ENCODE data around the gene GRID1. TPM values are rescaled to one million over a fixed set of nuclear protein-coding genes. Genes with fewer than 3 reads are reported as not detected.

Gene GRID1
- total and polyA plus RNA-seq, 7 experiments from 2014 or later = not detected

DNA sequence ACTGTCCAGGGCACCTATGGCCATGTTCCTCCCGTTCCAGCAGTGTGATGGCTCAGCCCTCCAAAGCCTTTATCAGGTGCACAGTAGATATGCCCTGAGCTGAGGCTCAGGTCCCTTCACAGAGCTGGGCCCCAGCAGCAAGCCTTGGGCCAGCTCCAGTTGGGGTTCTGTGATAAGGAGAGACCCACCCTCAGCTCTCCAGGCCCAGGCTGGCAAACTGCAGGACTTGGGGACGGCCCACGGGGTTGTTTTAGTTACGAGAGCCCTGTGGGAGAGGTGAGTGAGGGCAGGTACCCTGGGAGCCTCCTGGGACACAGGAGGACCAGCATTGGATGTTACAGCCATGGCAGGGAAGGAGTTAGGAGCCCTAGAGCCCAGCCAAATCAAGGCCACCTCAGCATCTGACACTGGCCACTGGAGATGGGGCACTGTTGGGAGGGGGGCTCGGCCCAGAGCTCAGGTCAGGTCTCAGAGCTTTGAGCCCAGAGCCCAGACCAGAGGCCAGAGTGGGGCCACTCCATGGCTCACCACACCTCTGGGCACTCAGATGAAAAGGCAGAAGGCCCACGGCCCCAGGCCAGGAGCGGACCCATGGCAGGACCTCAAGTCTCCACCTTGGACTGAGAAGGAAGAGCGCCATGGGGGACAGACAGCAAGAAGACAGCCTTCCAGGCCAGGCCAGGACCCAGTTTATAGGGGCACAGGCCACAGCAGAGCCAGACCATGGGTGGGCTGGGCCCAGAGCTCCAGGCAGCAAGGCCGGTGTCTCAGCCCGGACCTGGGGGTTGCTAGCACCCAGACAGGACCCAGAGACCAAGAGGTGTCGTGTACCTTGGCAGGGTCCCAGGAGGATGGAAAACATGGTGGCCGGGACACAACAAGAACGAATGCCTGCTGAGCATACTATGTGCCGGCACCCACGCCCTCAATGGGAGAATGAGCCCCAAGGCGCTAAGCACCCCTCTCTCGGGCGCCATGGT, 12.8 kb downstream of the GRID1 start:
- DNase-seq = no peak
- CTCF ChIA-PET = no interaction called here

DNA sequence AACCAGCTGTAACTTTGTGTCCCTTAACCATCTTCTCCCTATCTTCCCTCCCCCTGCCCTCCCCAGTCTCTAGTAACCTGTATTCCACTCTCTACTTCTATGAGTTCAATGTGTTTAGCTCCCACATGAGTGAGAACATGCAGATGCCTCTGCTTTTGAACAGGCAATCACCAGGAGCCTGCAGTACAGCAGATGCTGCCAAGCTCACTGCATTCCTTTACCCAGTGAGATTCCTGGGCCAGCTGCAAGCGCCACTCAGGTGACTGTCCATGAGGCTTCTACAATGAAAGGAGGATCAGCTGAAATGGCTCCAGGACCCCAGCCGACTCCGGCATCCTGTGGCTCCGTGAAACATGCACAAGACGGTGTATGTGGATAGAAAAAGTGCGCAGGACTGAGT, 15.7 kb downstream of the GRID1 start:
- intact Hi-C loops (cut with micrococcal nuclease) = no loop called here
- Histone ChIP-seq H3K27ac (ENCODE audit: low read depth, low read length) (no peak overlapping the region), H3K9me3 (ENCODE audit: control insufficient read depth in 2 of 3, low read length in 3 of 3) (no peaks in the 10 kb centered on the region), H3K4me1 (ENCODE audit: control insufficient read depth in 2 of 2, insufficient read depth in 2 of 2, low read length in 2 of 2) (no peaks in the 10 kb centered on the region), H3K36me3 (ENCODE audit: control insufficient read depth in 2 of 3, insufficient read depth in 3 of 3, low read length in 3 of 3) (no peaks in the 10 kb centered on the region), H3K27me3 (ENCODE audit: control insufficient read depth in 2 of 2, insufficient read depth in 2 of 2, low read length in 2 of 2) (no peaks in the 10 kb centered on the region), H3K4me3 (ENCODE audit: low read length) (no peak overlapping the region)
- DNase-seq = no peak
- no peak for ATAC-seq
- Mint-ChIP-seq H3K4me3 (no peak overlapping the region), H3K9me3 (peaks cover 0 to 7% (median 0%) of the 10 kb centered on the region in 11 donors), H3K36me3 (no peaks in the 10 kb centered on the region), H3K27ac (no peak overlapping the region), H3K4me1 (peaks cover 0 to 6% (median 0%) of the 10 kb centered on the region in 7 donors), H3K27me3 (peaks cover 0 to 25% (median 7%) of the 10 kb centered on the region in 5 donors)
- ChIA-PET POLR2A (no interaction called here), CTCF (no interaction called here)

More for the DNA sequence above, 12.8 kb downstream of the GRID1 start:
- peaks cover 7 to 20% (median 12%) of the 10 kb centered on the region in 5 donors for H3K27me3 Mint-ChIP-seq
- Histone ChIP-seq H3K36me3 (ENCODE audit: control insufficient read depth in 2 of 3, insufficient read depth in 3 of 3, low read length in 3 of 3) (no peaks in the 10 kb centered on the region), H3K27me3 (ENCODE audit: control insufficient read depth in 2 of 2, insufficient read depth in 2 of 2, low read length in 2 of 2) (no peaks in the 10 kb centered on the region), H3K27ac (ENCODE audit: low read depth, low read length) (no peak overlapping the region), H3K4me1 (ENCODE audit: control insufficient read depth in 2 of 2, insufficient read depth in 2 of 2, low read length in 2 of 2) (no peaks in the 10 kb centered on the region), H3K4me3 (ENCODE audit: low read length) (no peak overlapping the region), H3K9me3 (ENCODE audit: control insufficient read depth in 2 of 3, low read length in 3 of 3) (no peaks in the 10 kb centered on the region)
- H3K36me3 Mint-ChIP-seq = no peaks in the 10 kb centered on the region
- no peak overlapping the region for H3K4me3 Mint-ChIP-seq
- no peak overlapping the region for H3K27ac Mint-ChIP-seq
- POLR2A ChIA-PET = no interaction called here
- H3K9me3 Mint-ChIP-seq = peaks cover 0 to 7% (median 0%) of the 10 kb centered on the region in 11 donors
- H3K4me1 Mint-ChIP-seq = peaks cover 0 to 6% (median 0%) of the 10 kb centered on the region in 7 donors
- no peak for ATAC-seq
- intact Hi-C loops (cut with micrococcal nuclease) = no loop called here

DNA sequence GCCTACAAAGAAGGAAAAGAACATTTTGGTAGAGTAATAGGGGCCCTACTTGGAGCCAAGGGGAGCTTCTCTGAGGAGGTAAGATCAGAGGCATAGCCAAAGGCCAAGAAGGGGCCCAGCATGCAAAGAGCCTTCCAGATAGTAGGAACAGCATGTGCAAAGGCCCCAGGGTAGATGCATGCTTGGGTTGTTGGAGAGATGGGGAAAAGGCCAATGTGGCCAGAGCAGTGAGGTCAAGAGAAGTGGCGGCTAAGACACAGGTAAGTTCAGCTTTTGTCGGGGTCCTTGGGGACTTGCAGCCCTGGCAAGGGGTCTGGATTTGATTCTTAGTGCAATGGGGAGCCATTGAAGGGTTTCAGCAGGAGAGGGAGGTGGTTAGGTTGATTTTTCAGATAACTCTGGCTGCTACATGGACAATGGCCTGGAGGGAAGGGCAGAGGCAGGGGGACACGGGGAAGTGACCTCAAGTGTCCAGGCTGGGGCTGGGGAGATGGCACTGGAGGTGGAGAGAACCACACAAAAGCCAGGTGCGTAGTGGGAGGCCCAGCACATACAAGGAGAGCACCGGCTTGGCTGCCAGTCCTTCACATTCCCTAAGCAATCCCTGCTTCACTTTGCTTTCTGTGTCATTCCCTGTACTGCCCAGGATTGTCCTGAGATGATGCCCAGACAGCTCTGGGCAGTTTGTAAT, 16.5 kb downstream of the GRID1 start:
- no peaks in the 10 kb centered on the region for H3K4me1 ChIP-seq (ENCODE audit: control insufficient read depth in 2 of 2, insufficient read depth in 2 of 2, low read length in 2 of 2)

DNA sequence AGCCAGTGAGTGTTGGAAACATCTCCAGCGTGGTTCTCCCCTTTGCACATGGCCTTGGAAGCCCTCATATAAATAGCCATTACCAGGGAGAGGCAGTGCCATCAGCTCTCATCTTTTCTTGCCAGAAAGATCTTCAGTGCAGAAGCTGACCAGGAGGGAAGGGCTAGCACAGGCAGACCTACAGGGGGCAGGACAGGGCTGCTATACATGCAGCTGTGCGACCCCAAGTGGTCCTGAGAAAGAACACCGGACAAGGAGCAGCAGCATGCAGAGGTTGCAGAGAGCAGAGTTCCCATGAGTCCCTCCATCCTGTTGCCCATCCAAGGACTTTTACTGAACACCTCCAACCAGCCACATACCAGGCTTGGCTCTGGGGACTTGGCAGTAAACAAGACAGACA, 17.1 kb downstream of the GRID1 start:
- no peak for ATAC-seq
- no peak for DNase-seq
- H3K27me3 ChIP-seq (ENCODE audit: control insufficient read depth in 2 of 2, insufficient read depth in 2 of 2, low read length in 2 of 2) = no peaks in the 10 kb centered on the region
- no peaks in the 10 kb centered on the region for H3K9me3 ChIP-seq (ENCODE audit: control insufficient read depth in 2 of 3, low read length in 3 of 3)
- H3K27ac ChIP-seq (ENCODE audit: low read depth, low read length) = no peak overlapping the region
- no peaks in the 10 kb centered on the region for H3K4me1 ChIP-seq (ENCODE audit: control insufficient read depth in 2 of 2, insufficient read depth in 2 of 2, low read length in 2 of 2)
- H3K36me3 ChIP-seq (ENCODE audit: control insufficient read depth in 2 of 3, insufficient read depth in 3 of 3, low read length in 3 of 3) = no peaks in the 10 kb centered on the region
- H3K4me3 Mint-ChIP-seq = no peak overlapping the region
- no peak overlapping the region for H3K27ac Mint-ChIP-seq
- H3K4me1 Mint-ChIP-seq = no peaks in the 10 kb centered on the region
- H3K36me3 Mint-ChIP-seq = no peaks in the 10 kb centered on the region
- ChIA-PET POLR2A (no interaction called here), CTCF (interaction anchor here (0.8 kb wide), 1 partner anchor 11 kb away, joined by 3 read pairs; no protein-coding TSS in a partner anchor)
- no peak overlapping the region for H3K4me3 ChIP-seq (ENCODE audit: low read length)
- intact Hi-C loops (cut with micrococcal nuclease) = no loop called here
- H3K27me3 Mint-ChIP-seq = peaks cover 0 to 19% (median 6%) of the 10 kb centered on the region in 5 donors
- H3K9me3 Mint-ChIP-seq = peaks cover 0 to 7% (median 0%) of the 10 kb centered on the region in 11 donors

More for the DNA sequence above, 16.5 kb downstream of the GRID1 start:
- H3K27me3 ChIP-seq (ENCODE audit: control insufficient read depth in 2 of 2, insufficient read depth in 2 of 2, low read length in 2 of 2) = no peaks in the 10 kb centered on the region
- no peak overlapping the region for H3K4me3 Mint-ChIP-seq
- peaks cover 0 to 5% (median 0%) of the 10 kb centered on the region in 7 donors for H3K4me1 Mint-ChIP-seq
- ATAC-seq (no peak), DNase-seq (no peak)
- H3K27ac Mint-ChIP-seq = no peak overlapping the region
- H3K9me3 Mint-ChIP-seq = peaks cover 0 to 7% (median 0%) of the 10 kb centered on the region in 11 donors
- intact Hi-C loops (cut with micrococcal nuclease) = no loop called here
- ChIA-PET POLR2A (no interaction called here), CTCF (interaction anchor here (0.8 kb wide), 1 partner anchor 10 kb away, joined by 3 read pairs; no protein-coding TSS in a partner anchor)
- no peak overlapping the region for H3K4me3 ChIP-seq (ENCODE audit: low read length)
- H3K27ac ChIP-seq (ENCODE audit: low read depth, low read length) = no peak overlapping the region
- H3K36me3 ChIP-seq (ENCODE audit: control insufficient read depth in 2 of 3, insufficient read depth in 3 of 3, low read length in 3 of 3) = no peaks in the 10 kb centered on the region
- no peaks in the 10 kb centered on the region for H3K36me3 Mint-ChIP-seq
- peaks cover 0 to 24% (median 6%) of the 10 kb centered on the region in 5 donors for H3K27me3 Mint-ChIP-seq
- no peaks in the 10 kb centered on the region for H3K9me3 ChIP-seq (ENCODE audit: control insufficient read depth in 2 of 3, low read length in 3 of 3)

DNA sequence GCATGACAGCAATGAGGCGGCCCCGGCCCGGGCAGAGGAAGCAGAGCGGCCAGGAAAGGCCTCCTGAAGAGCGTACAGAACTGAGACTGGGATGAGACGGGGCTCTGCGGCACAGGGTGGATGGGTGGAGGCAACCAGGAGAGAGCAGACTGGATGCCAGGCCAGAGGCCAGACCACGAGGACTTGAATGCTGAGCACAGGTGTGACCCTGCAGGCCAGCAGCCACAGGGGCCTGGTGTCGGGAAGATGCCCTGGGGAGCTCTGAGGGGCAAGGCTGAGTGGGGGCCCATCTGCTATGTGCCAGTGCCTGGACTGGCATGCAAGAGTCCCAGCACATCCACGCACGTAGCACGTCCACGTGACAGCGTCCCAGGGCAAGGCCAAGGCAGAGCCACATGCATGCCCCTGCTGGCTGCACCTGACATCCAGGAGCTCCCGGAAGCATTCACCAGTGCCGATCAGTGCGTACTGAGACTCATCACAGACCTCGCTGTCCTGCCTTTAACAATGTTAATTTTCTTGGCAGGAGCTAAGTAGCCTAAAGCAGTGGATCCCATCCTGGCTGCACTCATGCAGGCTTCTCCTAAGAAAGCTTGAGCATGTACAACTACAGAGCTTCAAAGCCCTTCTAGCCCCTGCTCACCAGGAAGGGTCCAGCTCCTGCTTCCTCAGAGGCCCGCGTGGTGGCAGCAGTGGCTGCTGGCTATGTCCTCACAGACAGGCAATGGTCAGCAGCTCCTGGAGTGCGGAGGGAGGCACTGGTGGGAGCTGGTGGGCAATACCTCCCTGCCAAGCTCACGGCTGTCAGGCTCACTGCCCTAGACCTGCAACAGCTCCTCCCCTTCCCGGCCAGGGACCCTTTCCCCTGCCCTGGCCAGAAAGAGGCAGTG, 18.0 kb downstream of the GRID1 start:
- no peak overlapping the region for H3K4me3 ChIP-seq (ENCODE audit: low read length)
- H3K36me3 ChIP-seq (ENCODE audit: control insufficient read depth in 2 of 3, insufficient read depth in 3 of 3, low read length in 3 of 3) = no peaks in the 10 kb centered on the region
- H3K36me3 Mint-ChIP-seq = no peaks in the 10 kb centered on the region
- peaks cover 0 to 19% (median 6%) of the 10 kb centered on the region in 5 donors for H3K27me3 Mint-ChIP-seq
- no peak for DNase-seq
- CTCF ChIA-PET = no interaction called here
- H3K4me3 Mint-ChIP-seq = no peak overlapping the region
- H3K4me1 Mint-ChIP-seq = no peaks in the 10 kb centered on the region
- H3K4me1 ChIP-seq (ENCODE audit: control insufficient read depth in 2 of 2, insufficient read depth in 2 of 2, low read length in 2 of 2) = no peaks in the 10 kb centered on the region
- ATAC-seq = no peak
- no peaks in the 10 kb centered on the region for H3K27me3 ChIP-seq (ENCODE audit: control insufficient read depth in 2 of 2, insufficient read depth in 2 of 2, low read length in 2 of 2)
- no peak overlapping the region for H3K27ac ChIP-seq (ENCODE audit: low read depth, low read length)
- H3K27ac Mint-ChIP-seq = no peak overlapping the region
- H3K9me3 ChIP-seq (ENCODE audit: control insufficient read depth in 2 of 3, low read length in 3 of 3) = no peaks in the 10 kb centered on the region
- intact Hi-C loops (cut with micrococcal nuclease) = no loop called here
- peaks cover 0 to 7% (median 0%) of the 10 kb centered on the region in 11 donors for H3K9me3 Mint-ChIP-seq
- POLR2A ChIA-PET = no interaction called here

DNA sequence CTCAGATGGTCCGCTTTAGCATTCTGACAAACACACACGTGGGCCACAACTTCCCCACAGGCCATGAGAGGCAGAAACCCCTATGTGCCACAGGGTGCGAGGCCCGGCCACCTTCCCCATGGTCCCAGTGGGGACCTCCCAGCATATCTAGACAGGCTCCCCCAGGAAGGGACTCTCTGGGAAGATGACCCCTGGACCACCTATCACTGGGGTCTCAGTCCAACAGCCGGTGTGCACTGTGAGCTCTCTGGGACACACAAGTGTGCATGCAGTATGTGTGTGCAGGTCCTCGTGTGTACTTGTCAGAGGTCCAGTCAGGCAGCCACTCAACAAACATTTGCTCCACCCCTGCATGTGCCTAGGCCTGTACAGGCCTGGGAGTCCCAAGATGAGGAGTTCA, 18.7 kb downstream of the GRID1 start:
- H3K4me1 Mint-ChIP-seq = no peaks in the 10 kb centered on the region
- H3K27ac ChIP-seq (ENCODE audit: low read depth, low read length) = no peak overlapping the region
- no peaks in the 10 kb centered on the region for H3K9me3 ChIP-seq (ENCODE audit: control insufficient read depth in 2 of 3, low read length in 3 of 3)
- DNase-seq (no peak), ATAC-seq (no peak)
- H3K27ac Mint-ChIP-seq = no peak overlapping the region
- no peaks in the 10 kb centered on the region for H3K4me1 ChIP-seq (ENCODE audit: control insufficient read depth in 2 of 2, insufficient read depth in 2 of 2, low read length in 2 of 2)
- ChIA-PET POLR2A (no interaction called here), CTCF (no interaction called here)
- intact Hi-C loops (cut with micrococcal nuclease) = no loop called here
- H3K4me3 Mint-ChIP-seq = no peak overlapping the region
- no peaks in the 10 kb centered on the region for H3K36me3 ChIP-seq (ENCODE audit: control insufficient read depth in 2 of 3, insufficient read depth in 3 of 3, low read length in 3 of 3)
- peaks cover 0 to 19% (median 6%) of the 10 kb centered on the region in 5 donors for H3K27me3 Mint-ChIP-seq
- H3K9me3 Mint-ChIP-seq = peaks cover 0 to 7% (median 0%) of the 10 kb centered on the region in 11 donors
- H3K36me3 Mint-ChIP-seq = no peaks in the 10 kb centered on the region
- H3K4me3 ChIP-seq (ENCODE audit: low read length) = no peak overlapping the region
- H3K27me3 ChIP-seq (ENCODE audit: control insufficient read depth in 2 of 2, insufficient read depth in 2 of 2, low read length in 2 of 2) = no peaks in the 10 kb centered on the region
